CD14-positive monocyte (primary cell): ENCODE results near the gene EIPR1. TPM values are rescaled to one million over a fixed set of nuclear protein-coding genes. Genes with fewer than 3 reads are reported as not detected.

Experiments
- DNase-seq, 3 donors: peaks; one replicate each; pipeline ENCODE4 v3.0.0-alpha.2; 2011 to 2022
- H2AFZ ChIP-seq: 2 replicates; pipeline ENCODE4 v1.6.0; 2012; ENCODE audit warnings: mild to moderate bottlenecking, low read depth, low read length, inconsistent platforms; ENCODE audit not compliant: insufficient read depth, poor library complexity, severe bottlenecking
- H3K27ac ChIP-seq, 2 donors: 1 replicate in 1 of 2; 2 replicates in 1 of 2; pipeline ENCODE4 v1.5.1; 2012 to 2013; ENCODE audit warnings: low read length in 2 of 2, control low read depth in 1 of 2, inconsistent platforms in 1 of 2, low read depth in 1 of 2, mild to moderate bottlenecking in 1 of 2
- H3K27me3 ChIP-seq, 2 donors: one replicate each; pipeline versions ENCODE4 v1.6.0 to v1.6.1; 2011 to 2013; ENCODE audit warnings: low read length in 2 of 2; ENCODE audit not compliant: control insufficient read depth in 2 of 2, insufficient read depth in 2 of 2
- H3K36me3 ChIP-seq, 2 donors: replicated peaks in 1 of 2; 1 replicate in 1 of 2; 2 replicates in 1 of 2; pipeline versions ENCODE4 v1.5.1 to v1.6.1; 2012 to 2013; ENCODE audit warnings: low read length in 2 of 2, control low read depth in 1 of 2, inconsistent platforms in 1 of 2, mild to moderate bottlenecking in 1 of 2; ENCODE audit not compliant: insufficient read depth in 2 of 2, control insufficient read depth in 1 of 2
- H3K4me1 ChIP-seq, 2 donors: 1 replicate in 1 of 2; 2 replicates in 1 of 2; pipeline versions ENCODE4 v1.5.1 to v1.6.1; 2012 to 2013; ENCODE audit warnings: low read length in 2 of 2, control low read depth in 1 of 2, inconsistent platforms in 1 of 2, mild to moderate bottlenecking in 1 of 2, moderate library complexity in 1 of 2; ENCODE audit not compliant: insufficient read depth in 2 of 2, control insufficient read depth in 1 of 2
- H3K4me2 ChIP-seq: replicated peaks from 2 replicates; pipeline ENCODE3; 2012; ENCODE audit warnings: low read length, moderate library complexity, mild to moderate bottlenecking; ENCODE audit not compliant: poor library complexity, severe bottlenecking; ENCODE audit errors: extremely low read depth
- H3K4me3 ChIP-seq, 3 experiments: fragments of 200-600 bp in 1 of 3; sonication (generic) in 1 of 3; replicated peaks in 1 of 3; 1 replicate in 2 of 3; 2 replicates in 1 of 3; pipeline ENCODE4 v1.5.1; 2011 to 2013; ENCODE audit warnings: low read length in 3 of 3, mild to moderate bottlenecking in 3 of 3, control low read depth in 2 of 3, low read depth in 2 of 3, inconsistent platforms in 1 of 3, moderate library complexity in 1 of 3
- H3K79me2 ChIP-seq: 2 replicates; pipeline ENCODE4 v1.6.0; 2012; ENCODE audit warnings: mild to moderate bottlenecking, control low read depth, inconsistent platforms, low read length, moderate library complexity; ENCODE audit not compliant: insufficient read depth
- H3K9ac ChIP-seq: 2 replicates; pipeline ENCODE4 v1.6.0; 2017; ENCODE audit warnings: low read length, mild to moderate bottlenecking; ENCODE audit not compliant: insufficient read depth, poor library complexity, severe bottlenecking
- H3K9me3 ChIP-seq, 2 donors: replicated peaks in 1 of 2; 1 replicate in 1 of 2; 2 replicates in 1 of 2; pipeline versions ENCODE4 v1.5.1 to v1.6.1; 2012 to 2013; ENCODE audit warnings: low read length in 2 of 2, control low read depth in 1 of 2; ENCODE audit not compliant: control insufficient read depth in 1 of 2, insufficient read depth in 1 of 2
- H4K20me1 ChIP-seq: 2 replicates; pipeline ENCODE4 v1.6.0; 2012; ENCODE audit warnings: mild to moderate bottlenecking, low read length, control low read depth, moderate library complexity; ENCODE audit not compliant: insufficient read depth
- H3K27ac Mint-ChIP-seq, 7 donors: one replicate each; pipeline ENCODE4 v1.8.0; 2020; ENCODE audit warnings: mild to moderate bottlenecking in 7 of 7, mixed read lengths in 7 of 7, moderate library complexity in 6 of 7, inconsistent platforms in 2 of 7
- H3K27me3 Mint-ChIP-seq, 3 donors: one replicate each; pipeline ENCODE4 v1.8.0; 2021 to 2022; ENCODE audit warnings: low read depth in 3 of 3, mild to moderate bottlenecking in 3 of 3, mixed read lengths in 3 of 3, moderate library complexity in 3 of 3, inconsistent platforms in 1 of 3
- H3K36me3 Mint-ChIP-seq, 2 donors: one replicate each; pipeline ENCODE4 v1.8.0; 2020; ENCODE audit warnings: mixed read lengths in 2 of 2, inconsistent platforms in 1 of 2, mild to moderate bottlenecking in 1 of 2
- H3K4me1 Mint-ChIP-seq: one replicate; pipeline ENCODE4 v1.8.0; 2020; ENCODE audit warnings: mild to moderate bottlenecking, mixed read lengths
- H3K4me3 Mint-ChIP-seq, 2 donors: one replicate each; pipeline ENCODE4 v1.8.0; 2020; ENCODE audit warnings: mild to moderate bottlenecking in 2 of 2, mixed read lengths in 2 of 2, moderate library complexity in 1 of 2
- H3K9me3 Mint-ChIP-seq, 7 donors: one replicate each; pipeline ENCODE4 v1.8.0; 2020 to 2022; ENCODE audit warnings: mixed read lengths in 7 of 7, mild to moderate bottlenecking in 6 of 7, moderate library complexity in 6 of 7, inconsistent platforms in 2 of 7
- CTCF ChIP-seq: fragments of 200-600 bp; IDR thresholded peaks from one replicate; pipeline ENCODE4 v1.8.0; 2022; ENCODE audit warnings: antibody characterized with exemption, mild to moderate bottlenecking
- whole genome bisulfite sequencing: methylation state at CpG from one replicate; pipeline ENCODE4 v1.1.5; 2013; ENCODE audit warnings: missing lambda C conversion rate; ENCODE audit not compliant: insufficient coverage; 5-methylcytosine and 5-hydroxymethylcytosine counted together
- intact Hi-C, 2 donors: fragments of 100-400 bp; cut with micrococcal nuclease; formaldehyde crosslinking; loops; one replicate each; pipeline versions ENCODE4 v1.15.0 to v1.15.1; 2023
- polyA plus RNA-seq, 3 donors: library from polyadenylated mRNA; depleted of rRNA in 1 of 3; unstranded in 2 of 3; stranded (reverse) in 1 of 3; fragments of 300-500 nt in 2 of 3; fragments of >200 nt in 1 of 3; fragmentation: Illumina TruSeq in 2 of 3; gene quantifications; 1 replicate in 2 of 3; 2 replicates in 1 of 3; pipeline ENCODE4 v1.2.3, GENCODE V29; 2012 to 2021

EIPR1 gene
- polyA plus RNA-seq, 3 donors = 19.0 to 22.4 (median 20.8) TPM

- Mint-ChIP-seq H3K27ac (no peak overlapping the region), H3K27me3 (peaks cover 0 to 3% (median 0%) of the 10 kb centered on the region in 3 donors), H3K9me3 (no peaks in the 10 kb centered on the region), H3K4me3 (no peak overlapping the region), H3K4me1 (peaks cover 22% of the 10 kb centered on the region), H3K36me3 (peaks cover 55 to 70% of the 10 kb centered on the region in 2 donors)
- intact Hi-C loops = no loop called here
- H3K9me3 ChIP-seq = no peaks in the 10 kb centered on the region
- H2AFZ ChIP-seq = no peak overlapping the region
- H3K4me2 ChIP-seq = no peak overlapping the region
- H3K27ac ChIP-seq = no peak overlapping the region
- no peak overlapping the region for H3K4me3 ChIP-seq
- WGBS = 100% methylated on average over 6 of the region's 7 CpGs
- H3K9ac ChIP-seq = no peak overlapping the region
- H4K20me1 ChIP-seq = no peaks in the 10 kb centered on the region
- DNase-seq = no peak
- H3K36me3 ChIP-seq = peaks cover 26 to 62% of the 10 kb centered on the region in 2 donors
- peaks cover 14 to 18% of the 10 kb centered on the region in 2 donors for H3K4me1 ChIP-seq
- H3K27me3 ChIP-seq = no peaks in the 10 kb centered on the region
- H3K79me2 ChIP-seq = no peaks in the 10 kb centered on the region
- TF ChIP-seq CTCF = no peak
Measured at GRCh38 chr2:3192920-3193319, 184.7 kb downstream of the EIPR1 start.

GRCh38 chr2:3192281-3192818, 185.3 kb downstream of the EIPR1 start:
- Histone ChIP-seq H3K4me2 (no peak overlapping the region), H3K9ac (no peak overlapping the region), H3K27me3 (no peaks in the 10 kb centered on the region), H2AFZ (no peak overlapping the region), H3K4me1 (peaks cover 14 to 18% of the 10 kb centered on the region in 2 donors), H3K4me3 (no peak overlapping the region), H3K36me3 (peaks cover 26 to 62% of the 10 kb centered on the region in 2 donors), H3K27ac (no peak overlapping the region), H3K79me2 (no peaks in the 10 kb centered on the region), H4K20me1 (no peaks in the 10 kb centered on the region), H3K9me3 (no peaks in the 10 kb centered on the region)
- Mint-ChIP-seq H3K4me1 (peaks cover 22% of the 10 kb centered on the region), H3K9me3 (no peaks in the 10 kb centered on the region), H3K27me3 (peaks cover 0 to 3% (median 0%) of the 10 kb centered on the region in 3 donors), H3K36me3 (peaks cover 55 to 71% of the 10 kb centered on the region in 2 donors), H3K27ac (no peak overlapping the region), H3K4me3 (no peak overlapping the region)
- TF ChIP-seq CTCF = no peak
- DNase-seq = no peak
- 97% methylated on average over 15 of the region's 17 CpGs for WGBS
- intact Hi-C loops = no loop called here
